A549 (cell line): Measurements from ENCODE around the gene SNF8.

ENCODE experiments used
- CTCF ChIP-seq: fragments of >200 bp; sonication (Bioruptor Twin); formaldehyde crosslinking; IDR thresholded peaks from 3 replicates; pipeline ENCODE4 v1.5.1; 2016
- EP300 ChIP-seq, 2 experiments: fragments of >200 bp; sonication (Bioruptor Twin); formaldehyde crosslinking; IDR thresholded peaks; 2 replicates in 1 of 2; 3 replicates in 1 of 2; pipeline ENCODE4 v1.6.1; 2016 to 2017
- ESRRA ChIP-seq: fragments of 150-350 bp; IDR thresholded peaks from 2 replicates; pipeline ENCODE4 v1.6.1; 2014; ENCODE audit warnings: mild to moderate bottlenecking, low read length, borderline replicate concordance
- FOSL2 ChIP-seq, 2 experiments: fragments of 450-650 bp in 1 of 2; fragments of >200 bp in 1 of 2; sonication (Bioruptor Twin) in 1 of 2; formaldehyde crosslinking; IDR thresholded peaks; 2 replicates each; pipeline versions ENCODE4 v1.5.0 to v1.6.1; 2016 to 2020; ENCODE audit warnings: mild to moderate bottlenecking in 1 of 2, moderate library complexity in 1 of 2
- HDAC2 ChIP-seq: fragments of 200-600 bp; sonication (generic); IDR thresholded peaks from 2 replicates; pipeline ENCODE4 v1.6.1; 2016
- HOXB5 ChIP-seq: fragments of 250-450 bp; sonication (Bioruptor Pico); IDR thresholded peaks from 2 replicates; pipeline ENCODE4 v1.5.0; 2020; ENCODE audit warnings: mild to moderate bottlenecking, moderate library complexity
- NFE2L2 ChIP-seq: fragments of 150-350 bp; conservative IDR thresholded peaks from 2 replicates; pipeline ENCODE4 v1.6.1; 2014; ENCODE audit warnings: low read length
- POLR2A ChIP-seq: IDR thresholded peaks from 2 replicates; pipeline ENCODE4 v1.6.1; 2012; ENCODE audit warnings: mild to moderate bottlenecking, low read length
- RAD21 ChIP-seq, 2 experiments: fragments of >200 bp in 1 of 2; sonication (Bioruptor Twin) in 1 of 2; formaldehyde crosslinking in 1 of 2; IDR thresholded peaks in 1 of 2; conservative IDR thresholded peaks in 1 of 2; 2 replicates in 1 of 2; 3 replicates in 1 of 2; pipeline ENCODE4 v1.6.1; 2012 to 2018; ENCODE audit warnings: inconsistent platforms in 1 of 2
- RFX5 ChIP-seq: fragments of 450-650 bp; IDR thresholded peaks from 2 replicates; pipeline ENCODE4 v1.7.1; 2014; ENCODE audit warnings: antibody characterized with exemption, mild to moderate bottlenecking, moderate library complexity
- SREBF2 ChIP-seq: fragments of 450-650 bp; IDR thresholded peaks from 2 replicates; pipeline ENCODE4 v1.6.1; 2014; ENCODE audit warnings: mild to moderate bottlenecking, moderate library complexity
- TF ChIP-seq, protein P1 (sequence below): fragments of 150-350 bp; IDR thresholded peaks from 2 replicates; pipeline ENCODE4 v1.6.1; 2014; ENCODE audit warnings: low read depth, mild to moderate bottlenecking, low read length

- TF ChIP-seq FOSL2 (IDR thresholded peaks at IDR 0.05), result no peak
- no peak for TF ChIP-seq FOSL2 (CRISPR knock-in tag; IDR thresholded peaks at IDR 0.05)
- TF ChIP-seq RFX5, result no peak
- TF ChIP-seq, protein P1, sequence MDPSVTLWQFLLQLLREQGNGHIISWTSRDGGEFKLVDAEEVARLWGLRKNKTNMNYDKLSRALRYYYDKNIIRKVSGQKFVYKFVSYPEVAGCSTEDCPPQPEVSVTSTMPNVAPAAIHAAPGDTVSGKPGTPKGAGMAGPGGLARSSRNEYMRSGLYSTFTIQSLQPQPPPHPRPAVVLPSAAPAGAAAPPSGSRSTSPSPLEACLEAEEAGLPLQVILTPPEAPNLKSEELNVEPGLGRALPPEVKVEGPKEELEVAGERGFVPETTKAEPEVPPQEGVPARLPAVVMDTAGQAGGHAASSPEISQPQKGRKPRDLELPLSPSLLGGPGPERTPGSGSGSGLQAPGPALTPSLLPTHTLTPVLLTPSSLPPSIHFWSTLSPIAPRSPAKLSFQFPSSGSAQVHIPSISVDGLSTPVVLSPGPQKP, result no peak
- TF ChIP-seq SREBF2, result no peak
- no peak for TF ChIP-seq RAD21 (conservative IDR thresholded peaks at IDR 0.05 in 1 of 2, IDR thresholded peaks at IDR 0.05 in 1 of 2)
- TF ChIP-seq CTCF, result no peak
- no peak for TF ChIP-seq HDAC2
- TF ChIP-seq NFE2L2, result no peak
- TF ChIP-seq HOXB5 (CRISPR knock-in tag), result no peak
- TF ChIP-seq EP300 (IDR thresholded peaks at IDR 0.05), result no peak
- no peak for TF ChIP-seq ESRRA
- no peak for TF ChIP-seq POLR2A
Observed at GRCh38 chr17:48883171-48883570, 61.5 kb downstream of the SNF8 start.
